Brain microvascular endothelial cell (primary cell): ENCODE data around the gene SLC66A1.

ENCODE experiments used
- DNase-seq: peaks from one replicate; pipeline ENCODE4 v3.0.0-alpha.2; 2020
- H3K27ac ChIP-seq: fragments of 250-450 bp; sonication (Bioruptor Pico); 2 replicates; pipeline ENCODE4 v1.5.1; 2020; ENCODE audit warnings: mild to moderate bottlenecking, moderate library complexity
- H3K27me3 ChIP-seq: fragments of 250-450 bp; sonication (Bioruptor Pico); replicated peaks from 2 replicates; pipeline ENCODE4 v1.5.1; 2020; ENCODE audit warnings: mild to moderate bottlenecking
- H3K36me3 ChIP-seq: fragments of 250-450 bp; sonication (Bioruptor Pico); replicated peaks from 2 replicates; pipeline ENCODE4 v1.5.1; 2020; ENCODE audit warnings: mild to moderate bottlenecking
- H3K4me3 ChIP-seq: 2 replicates; pipeline ENCODE4 v1.5.1; 2011; ENCODE audit warnings: low read depth, mild to moderate bottlenecking, control low read depth, low read length, moderate library complexity
- in situ Hi-C: cut with HindIII; loops from 2 replicates; pipeline ENCODE4 v1.10.0; 2017; ENCODE audit warnings: low sequenced_read_pairs, low pct_ligation_motif_present
- TF ChIP-seq, protein P1 (sequence below): IDR thresholded peaks from 2 replicates; pipeline ENCODE4 v1.5.1; 2011; ENCODE audit warnings: low read depth, mild to moderate bottlenecking, moderate library complexity, low read length, control low read depth, inconsistent platforms; ENCODE audit errors: missing control alignments

SLC66A1 gene

DNA sequence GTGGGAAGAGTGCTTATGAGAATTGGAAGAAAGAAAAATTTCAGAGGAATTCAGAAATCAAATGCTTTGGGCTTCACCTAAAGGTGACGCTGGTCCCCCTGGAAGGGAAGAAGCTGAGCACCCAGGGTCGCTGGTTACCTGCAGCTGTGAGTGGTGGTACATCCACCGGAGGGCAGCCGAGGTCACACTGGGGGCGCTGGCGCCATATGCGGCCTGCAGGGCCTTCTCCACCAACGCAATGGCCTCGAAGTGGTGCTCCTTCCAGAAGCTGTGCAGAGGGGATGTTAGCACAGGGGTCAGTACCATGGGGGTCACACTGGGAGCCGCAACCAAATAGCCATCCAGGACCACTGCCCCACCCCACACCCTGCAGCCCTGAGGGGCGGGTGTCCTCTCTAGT, 6.2 kb upstream of the SLC66A1 start:
- TF ChIP-seq, protein P1, sequence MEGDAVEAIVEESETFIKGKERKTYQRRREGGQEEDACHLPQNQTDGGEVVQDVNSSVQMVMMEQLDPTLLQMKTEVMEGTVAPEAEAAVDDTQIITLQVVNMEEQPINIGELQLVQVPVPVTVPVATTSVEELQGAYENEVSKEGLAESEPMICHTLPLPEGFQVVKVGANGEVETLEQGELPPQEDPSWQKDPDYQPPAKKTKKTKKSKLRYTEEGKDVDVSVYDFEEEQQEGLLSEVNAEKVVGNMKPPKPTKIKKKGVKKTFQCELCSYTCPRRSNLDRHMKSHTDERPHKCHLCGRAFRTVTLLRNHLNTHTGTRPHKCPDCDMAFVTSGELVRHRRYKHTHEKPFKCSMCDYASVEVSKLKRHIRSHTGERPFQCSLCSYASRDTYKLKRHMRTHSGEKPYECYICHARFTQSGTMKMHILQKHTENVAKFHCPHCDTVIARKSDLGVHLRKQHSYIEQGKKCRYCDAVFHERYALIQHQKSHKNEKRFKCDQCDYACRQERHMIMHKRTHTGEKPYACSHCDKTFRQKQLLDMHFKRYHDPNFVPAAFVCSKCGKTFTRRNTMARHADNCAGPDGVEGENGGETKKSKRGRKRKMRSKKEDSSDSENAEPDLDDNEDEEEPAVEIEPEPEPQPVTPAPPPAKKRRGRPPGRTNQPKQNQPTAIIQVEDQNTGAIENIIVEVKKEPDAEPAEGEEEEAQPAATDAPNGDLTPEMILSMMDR: no peak
- Histone ChIP-seq H3K27ac (no peak overlapping the region), H3K4me3 (no peak overlapping the region), H3K36me3 (peaks cover 41% of the 10 kb centered on the region), H3K27me3 (no peaks in the 10 kb centered on the region)
- no peak for DNase-seq
- in situ Hi-C loops: no loop called here

DNA sequence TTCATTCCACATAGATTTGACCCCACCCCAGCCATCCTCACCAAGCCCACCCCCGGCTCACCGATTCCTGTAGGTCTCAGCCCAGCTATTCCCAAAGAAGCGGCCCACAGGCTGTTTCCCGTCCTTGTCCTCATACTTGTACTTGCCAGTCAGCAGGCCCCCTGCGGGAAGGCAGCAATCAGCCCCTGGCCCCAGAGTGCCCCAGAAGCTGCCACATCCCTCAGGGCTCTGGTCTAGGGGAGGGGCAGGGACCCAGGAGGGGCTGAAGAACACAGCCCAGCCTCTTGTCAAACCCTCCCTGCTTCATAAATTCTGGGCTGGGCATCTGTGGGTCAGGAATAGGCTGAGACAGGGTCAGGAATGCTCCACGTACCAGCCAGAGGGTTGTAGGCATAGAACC, 5.2 kb upstream of the SLC66A1 start:
- in situ Hi-C loops: no loop called here
- TF ChIP-seq, protein P1: no peak
- H3K27ac ChIP-seq: no peak overlapping the region
- H3K36me3 ChIP-seq: peaks cover 41% of the 10 kb centered on the region
- no peak overlapping the region for H3K4me3 ChIP-seq
- H3K27me3 ChIP-seq: no peaks in the 10 kb centered on the region
- DNase-seq: no peak

DNA sequence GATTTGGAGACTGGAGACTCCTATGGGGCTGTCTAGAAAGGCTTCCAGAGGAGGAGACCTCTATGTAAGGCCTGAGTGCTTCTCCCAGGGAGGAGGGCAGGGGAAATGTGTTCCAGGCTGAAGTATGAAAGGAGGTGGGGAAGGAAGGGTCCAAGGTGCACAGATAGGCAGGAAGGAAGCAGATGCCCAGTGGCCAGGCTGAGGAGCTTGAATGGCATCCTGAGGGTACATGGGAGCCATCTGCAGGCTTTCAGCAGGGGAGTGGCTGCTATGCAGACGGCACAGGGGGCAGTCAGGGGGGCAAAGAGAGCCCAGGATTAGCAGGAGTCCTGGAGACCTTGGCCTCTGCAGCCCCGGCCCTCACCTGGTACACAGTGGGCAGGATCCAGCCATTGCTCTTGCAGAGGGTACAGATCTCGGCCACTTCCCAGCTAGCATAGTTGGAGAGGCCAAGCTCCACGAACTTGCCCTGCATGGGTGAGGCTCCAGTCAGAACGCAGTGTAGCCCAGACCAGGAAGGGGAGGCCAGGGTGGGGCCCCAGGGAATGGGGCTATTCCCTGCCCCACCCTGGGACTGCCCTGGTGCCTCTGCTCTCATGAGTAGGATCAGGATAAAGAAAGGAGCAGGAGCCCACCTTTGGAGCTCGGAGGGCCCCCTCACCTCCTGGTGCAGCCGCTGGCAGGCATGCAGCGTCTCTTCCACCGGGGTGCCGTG, 4.2 kb upstream of the SLC66A1 start:
- TF ChIP-seq, protein P1: no peak
- no peak overlapping the region for H3K4me3 ChIP-seq
- no peaks in the 10 kb centered on the region for H3K27me3 ChIP-seq
- no peak for DNase-seq
- peaks cover 38% of the 10 kb centered on the region for H3K36me3 ChIP-seq
- H3K27ac ChIP-seq: no peak overlapping the region
- in situ Hi-C loops: no loop called here

DNA sequence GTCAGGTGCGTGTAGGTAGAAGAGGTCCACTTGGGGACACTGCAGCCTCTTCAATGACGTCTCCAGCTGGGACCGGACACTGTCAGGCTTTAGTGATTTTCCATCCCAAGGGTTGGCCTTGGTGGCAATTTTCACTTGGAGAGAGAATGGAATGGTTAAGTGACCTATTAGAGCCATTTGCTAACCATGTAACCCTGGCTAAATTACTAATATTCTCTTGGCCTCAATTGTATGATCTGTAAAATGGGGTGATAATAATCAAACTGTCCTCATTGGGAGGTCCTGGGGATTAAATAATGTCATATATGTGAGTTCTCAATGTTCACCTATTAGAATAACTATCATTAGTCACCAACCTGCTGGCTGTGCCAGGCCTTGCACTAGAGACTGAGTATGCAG, 3.6 kb upstream of the SLC66A1 start:
- H3K4me3 ChIP-seq: no peak overlapping the region
- peaks cover 32% of the 10 kb centered on the region for H3K36me3 ChIP-seq
- no peak for DNase-seq
- H3K27me3 ChIP-seq: no peaks in the 10 kb centered on the region
- TF ChIP-seq, protein P1: no peak
- no peak overlapping the region for H3K27ac ChIP-seq
- in situ Hi-C loops: no loop called here

DNA sequence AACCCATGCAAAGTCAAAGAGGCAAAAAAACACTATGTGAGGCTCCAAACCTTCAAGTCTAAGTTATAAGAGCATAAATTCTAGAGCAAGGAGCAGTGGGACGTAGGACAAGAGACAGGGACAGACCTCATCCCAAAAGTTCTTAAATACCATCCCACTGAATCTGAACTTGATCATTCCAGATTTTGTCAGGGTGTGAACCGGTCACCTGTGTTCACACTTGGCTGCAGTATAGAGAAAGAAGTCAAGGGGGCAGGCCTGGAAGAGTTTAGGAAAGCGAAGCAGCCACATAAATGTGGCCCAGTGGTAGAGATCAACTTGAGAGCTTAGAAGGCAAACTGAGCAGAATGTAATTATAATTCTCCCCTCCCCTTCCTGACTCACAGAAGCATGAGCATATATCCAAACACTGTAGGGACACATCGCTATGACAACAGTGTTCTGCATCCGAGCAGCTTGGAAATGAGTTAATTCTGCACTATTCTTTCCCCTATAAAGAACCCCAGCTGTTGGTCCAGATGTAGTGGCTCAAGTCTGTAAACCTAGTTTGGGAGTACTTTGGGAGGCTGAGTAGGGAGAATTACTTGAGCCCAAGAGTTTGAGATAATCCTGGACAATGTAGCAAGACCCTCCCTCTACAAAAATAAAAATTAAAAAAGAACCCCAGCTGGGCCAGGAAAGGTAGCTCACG, 2.9 kb upstream of the SLC66A1 start:
- TF ChIP-seq, protein P1: no peak
- peaks cover 27% of the 10 kb centered on the region for H3K36me3 ChIP-seq
- in situ Hi-C loops: no loop called here
- no peak overlapping the region for H3K4me3 ChIP-seq
- DNase-seq: peak; percentile 79
- H3K27ac ChIP-seq: peak overlapping the region; percentile 19
- no peaks in the 10 kb centered on the region for H3K27me3 ChIP-seq
